ENCODE results near the gene GUK1.
"Not testable (repeated sequence)": the region's sequence is repeated elsewhere in the genome, so short reads cannot be mapped to it uniquely, and the experiment has no call there.

GUK1 gene

DNA sequence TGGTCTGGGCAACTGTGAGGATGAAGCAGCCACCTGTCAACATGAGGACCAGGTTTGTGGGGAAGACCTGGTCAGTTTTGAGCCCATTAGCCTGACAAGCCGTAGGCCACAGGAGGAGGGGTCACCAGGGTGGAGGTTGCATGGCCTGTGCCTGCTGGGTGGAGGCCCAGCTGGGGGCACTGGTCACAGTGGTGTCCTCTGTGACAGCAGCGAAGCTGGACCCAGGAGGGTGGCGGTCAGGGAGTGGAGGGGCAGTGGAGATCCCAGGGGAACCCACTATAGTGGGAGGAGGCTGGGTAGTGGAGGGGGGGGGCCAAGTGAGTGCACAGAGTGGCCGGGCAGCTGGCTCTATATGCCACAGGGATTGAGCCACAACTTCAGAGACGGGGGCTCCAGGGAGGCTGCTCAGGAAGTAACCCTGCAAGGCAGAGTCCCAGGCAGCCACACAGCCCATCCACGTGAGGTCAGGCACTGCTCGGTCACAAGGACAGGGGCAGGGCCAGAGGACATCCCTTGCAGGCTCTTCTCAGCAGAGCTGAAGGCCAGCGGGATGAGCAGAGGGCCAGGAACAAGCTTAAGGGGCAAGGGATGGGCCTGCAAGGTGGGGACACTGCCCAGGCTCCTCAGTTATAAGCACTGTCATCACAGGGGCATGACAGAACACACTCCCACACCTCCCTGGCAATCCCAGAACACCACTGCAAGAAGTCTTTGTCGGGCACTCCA lies 34.6 kb upstream of the GUK1 start:
- DNase-seq = no peak

DNA sequence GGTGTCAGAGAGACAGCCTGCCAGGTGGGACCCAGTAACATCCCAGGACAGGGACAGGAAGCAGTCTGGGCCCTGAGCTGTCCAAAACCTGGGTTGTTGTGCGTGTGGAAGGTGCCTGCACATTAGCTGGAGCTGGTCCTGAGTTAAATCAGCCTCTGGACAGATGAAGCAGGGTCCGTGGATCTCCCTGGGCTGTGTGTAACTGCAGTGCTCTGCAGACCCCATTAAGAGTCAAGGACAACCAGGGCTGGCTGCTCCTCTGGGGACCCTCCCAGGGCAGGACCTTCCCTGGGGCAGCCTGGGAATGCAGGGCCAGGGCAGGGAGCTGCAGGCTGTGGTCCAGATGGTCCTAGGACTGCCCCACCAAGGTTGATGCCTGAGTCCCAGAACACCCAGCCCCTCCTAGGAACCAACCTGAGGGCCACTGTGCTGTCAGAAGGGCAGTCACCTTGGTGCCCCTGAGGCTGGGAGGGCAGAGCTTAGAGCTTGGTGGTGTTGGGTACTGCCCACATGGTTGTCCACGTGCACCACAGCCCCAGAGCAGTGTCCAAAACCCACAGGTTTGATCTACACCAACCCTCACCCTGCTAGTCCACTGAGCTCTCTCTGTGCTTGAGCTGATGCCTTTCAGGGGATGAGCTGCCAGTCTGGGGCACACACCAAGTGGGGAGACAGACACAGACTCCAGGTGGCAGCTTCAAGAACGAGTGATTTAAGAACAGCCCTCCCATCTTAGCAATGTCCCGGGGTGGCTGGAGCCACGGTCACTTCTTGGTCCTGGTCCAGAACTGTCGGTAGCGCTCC lies 33.9 kb upstream of the GUK1 start:
- DNase-seq = no peak

DNA sequence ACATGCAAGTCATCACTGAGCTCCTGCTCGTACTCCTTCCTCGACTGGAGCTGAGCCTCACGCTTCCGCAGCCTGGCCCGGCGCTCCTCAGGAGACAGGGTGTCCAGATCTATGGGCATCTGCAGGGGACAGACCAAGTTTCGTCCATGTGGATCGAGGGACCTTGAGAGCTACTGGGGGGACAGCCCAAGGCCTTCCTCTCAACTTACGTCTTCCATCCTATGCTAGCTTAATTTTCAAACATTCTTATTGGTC lies 33.4 kb upstream of the GUK1 start:
- no peak for DNase-seq

DNA sequence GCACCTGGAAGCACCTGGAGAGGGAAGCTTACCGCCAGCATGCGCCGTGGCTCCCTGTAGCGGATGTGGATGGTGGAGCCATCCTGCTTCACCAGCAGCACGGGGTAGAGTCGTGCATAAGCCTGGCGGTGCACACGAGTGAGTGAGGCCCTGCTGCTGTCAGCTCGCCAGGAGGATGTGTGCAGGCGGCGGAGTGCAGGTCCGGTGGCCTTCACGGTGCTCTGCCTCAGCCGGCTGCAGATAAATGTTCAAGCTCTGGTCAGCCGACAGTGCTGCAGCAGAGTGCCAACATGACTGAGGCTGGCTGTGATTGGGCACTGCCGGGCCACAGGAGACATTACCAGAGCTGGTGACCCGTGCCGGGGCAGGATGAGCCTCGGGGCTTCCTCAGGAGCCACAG lies 32.4 kb upstream of the GUK1 start:
- DNase-seq = no peak

DNA sequence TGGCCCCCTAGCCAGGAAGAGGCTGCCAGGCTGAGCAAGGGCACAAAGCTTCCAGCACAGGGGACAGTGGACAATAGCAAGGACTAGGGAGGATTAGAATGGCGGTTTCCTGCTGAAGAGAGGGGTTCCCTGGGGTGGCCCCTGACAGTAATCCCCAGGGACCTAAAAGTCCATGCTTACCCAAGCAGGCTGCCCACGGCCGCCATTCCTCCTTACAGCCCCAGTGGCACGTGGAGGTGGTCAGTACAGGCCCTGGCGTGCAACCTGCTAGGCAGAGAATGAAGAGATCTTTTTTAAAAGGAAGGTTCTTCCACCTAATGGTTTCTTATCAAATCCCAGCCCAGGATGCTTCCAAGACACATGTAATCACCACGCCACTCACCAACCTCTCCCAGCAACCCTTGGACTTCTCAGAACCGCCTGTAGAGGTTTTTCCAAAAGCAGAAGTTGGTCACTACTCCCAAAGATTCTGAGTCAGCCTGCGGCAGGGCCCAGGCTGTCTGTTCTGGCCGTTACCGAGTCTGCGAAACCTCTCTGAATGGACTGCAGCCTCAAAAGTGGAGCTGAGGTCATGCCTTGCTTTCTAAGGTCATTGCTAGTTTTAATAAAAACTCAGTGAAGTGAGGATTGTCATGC lies 31.9 kb upstream of the GUK1 start:
- DNase-seq = no peak

DNA sequence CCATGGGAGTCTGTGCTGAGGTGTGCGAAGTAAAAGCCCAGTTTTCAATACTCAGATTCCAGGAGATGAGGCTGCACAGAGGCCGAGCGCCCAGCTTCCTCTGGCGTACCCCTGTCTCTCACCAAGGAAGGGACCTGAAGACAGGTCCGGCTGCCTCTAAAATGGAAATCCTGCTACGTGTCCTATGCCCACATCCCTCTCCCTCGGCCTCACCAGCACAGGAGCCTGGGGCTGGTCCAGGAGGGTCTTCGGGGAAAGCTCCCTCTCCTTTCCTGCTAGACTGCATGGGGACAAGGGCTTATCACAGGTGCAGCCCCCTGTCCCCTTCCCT lies 31.4 kb upstream of the GUK1 start:
- DNase-seq = no peak

DNA sequence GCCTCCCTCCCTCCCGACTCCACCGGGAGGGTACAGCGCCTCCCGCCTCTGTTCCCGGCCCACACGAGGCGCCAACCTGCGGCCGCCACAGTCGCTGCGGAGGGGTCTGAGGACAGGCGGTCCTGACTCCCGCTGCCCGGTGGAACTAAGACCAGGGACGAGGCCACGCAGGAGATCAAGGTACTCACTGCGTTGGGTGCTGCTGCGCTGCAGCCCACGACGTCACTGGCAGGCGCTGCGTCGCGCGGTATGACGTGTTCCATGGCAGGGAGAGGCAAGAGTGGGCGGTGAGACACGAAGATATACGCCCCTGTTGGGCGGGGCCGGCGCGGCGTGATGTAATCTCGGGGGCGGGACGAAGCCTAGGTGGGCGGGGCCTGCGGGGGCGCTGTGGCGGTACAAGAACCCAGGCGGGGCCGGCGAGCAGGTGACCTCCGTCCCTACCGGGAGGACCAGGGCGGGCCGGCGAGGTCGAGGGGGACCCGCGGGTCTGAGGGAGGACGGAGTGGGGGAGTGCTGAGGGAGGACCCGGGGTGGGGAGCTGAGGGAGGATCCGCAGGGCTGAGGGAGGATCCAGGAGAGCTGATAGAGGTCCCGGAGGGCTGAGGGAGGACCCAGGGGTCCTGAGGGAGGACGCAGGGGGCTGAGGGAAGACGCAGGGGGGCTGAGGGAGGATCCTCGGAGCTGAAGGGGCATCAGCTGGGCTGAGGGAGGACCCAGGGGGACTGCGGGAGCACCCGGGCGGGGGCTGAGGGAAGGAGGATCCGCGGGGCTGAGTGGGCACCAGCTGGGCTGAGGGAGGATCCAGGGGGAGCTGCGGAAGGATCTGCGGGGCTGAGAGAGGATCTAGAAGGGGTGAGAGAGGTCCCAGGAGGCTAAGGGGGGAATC lies 30.8 kb upstream of the GUK1 start, which contains the start of gene MRPL55:
MRPL55 (minus strand) TSS at position 227 of the 889 bp plus-strand sequence. CDS start 1,039 bp downstream, outside the sequence.
- DNase-seq = peak; percentile 62 to 91

DNA sequence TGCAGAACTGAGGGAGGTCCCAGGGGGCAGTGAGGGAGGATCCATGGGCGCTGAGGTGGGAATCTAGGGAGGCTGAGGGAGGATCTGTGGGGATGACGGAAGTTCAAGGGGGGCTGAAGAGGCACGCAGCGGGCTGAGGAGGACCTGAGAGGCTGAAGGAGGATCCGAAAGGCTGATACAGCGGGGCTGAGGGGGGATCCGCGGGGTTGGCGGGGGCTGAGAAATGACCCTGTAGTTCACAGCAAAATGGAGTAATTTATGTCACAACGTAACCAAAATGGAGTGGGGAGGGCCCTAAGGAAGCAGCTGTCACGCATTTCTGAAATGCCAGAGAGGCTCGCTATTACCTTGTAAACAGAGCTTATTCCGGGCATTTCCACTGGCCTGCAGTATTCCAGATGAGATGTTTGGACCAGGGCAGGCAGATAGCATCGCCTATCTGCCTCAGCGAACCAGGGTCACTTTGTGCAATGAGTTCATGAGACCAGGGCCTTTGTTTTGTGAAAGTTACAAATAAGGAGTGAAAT lies 30.1 kb upstream of the GUK1 start:
- DNase-seq = no peak

DNA sequence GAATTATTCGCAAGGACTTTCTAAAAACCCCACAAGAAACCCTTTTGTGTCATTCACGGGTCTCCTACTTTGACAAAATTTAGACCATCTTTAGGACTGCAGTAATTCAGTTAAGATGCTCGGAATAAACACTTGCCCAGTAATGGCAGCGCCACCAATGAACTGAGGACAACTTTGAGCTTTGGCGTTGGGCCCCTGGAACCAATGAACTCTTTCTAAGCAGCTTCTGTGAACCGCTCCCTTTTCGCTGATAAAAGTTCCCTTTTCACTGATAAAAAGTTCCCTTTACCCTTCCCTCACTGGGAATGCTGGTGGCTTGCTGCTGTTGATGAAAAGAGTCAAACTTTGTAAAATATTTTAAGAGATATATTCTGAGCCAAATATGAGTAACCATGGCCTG lies 29.5 kb upstream of the GUK1 start:
- DNase-seq = no peak

DNA sequence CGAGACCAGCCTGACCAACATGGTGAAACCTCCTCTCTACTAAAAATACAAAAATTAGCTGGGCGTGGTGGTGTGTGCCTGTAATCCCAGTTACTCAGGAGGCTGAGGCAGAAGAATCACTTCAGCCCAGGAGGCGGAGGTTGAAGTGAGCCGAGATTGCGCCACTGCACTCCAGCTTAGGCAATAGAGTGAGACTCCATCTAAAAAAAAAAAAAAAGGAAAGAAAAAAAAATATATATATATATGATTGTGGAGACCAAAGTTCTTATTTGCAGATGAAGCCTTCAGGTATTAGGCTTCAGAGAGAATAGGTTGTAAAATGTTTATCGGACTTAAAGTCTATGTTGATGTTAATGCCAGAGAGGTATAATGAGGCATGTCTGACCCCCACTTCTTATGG lies 28.8 kb upstream of the GUK1 start:
- DNase-seq = not testable (repeated sequence)

DNA sequence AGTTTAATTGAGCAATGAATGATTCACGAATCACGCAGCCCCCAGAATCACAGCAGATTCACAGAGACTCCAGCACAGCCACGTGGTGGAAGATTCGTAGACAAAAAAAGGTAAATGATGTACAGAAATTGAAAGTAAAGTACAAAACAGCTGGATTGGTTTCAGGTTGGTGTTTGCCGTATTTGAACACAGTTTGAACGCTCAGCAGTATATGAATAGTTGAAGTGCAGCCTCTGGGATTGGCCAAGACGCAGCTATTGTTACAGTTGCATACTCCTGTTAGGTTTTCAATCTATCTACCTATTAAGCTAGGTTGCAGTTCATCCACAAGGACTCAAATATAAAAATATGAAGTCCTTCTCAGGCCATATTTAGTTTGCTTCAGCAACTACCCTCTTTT lies 27.9 kb upstream of the GUK1 start:
- DNase-seq = no peak

DNA sequence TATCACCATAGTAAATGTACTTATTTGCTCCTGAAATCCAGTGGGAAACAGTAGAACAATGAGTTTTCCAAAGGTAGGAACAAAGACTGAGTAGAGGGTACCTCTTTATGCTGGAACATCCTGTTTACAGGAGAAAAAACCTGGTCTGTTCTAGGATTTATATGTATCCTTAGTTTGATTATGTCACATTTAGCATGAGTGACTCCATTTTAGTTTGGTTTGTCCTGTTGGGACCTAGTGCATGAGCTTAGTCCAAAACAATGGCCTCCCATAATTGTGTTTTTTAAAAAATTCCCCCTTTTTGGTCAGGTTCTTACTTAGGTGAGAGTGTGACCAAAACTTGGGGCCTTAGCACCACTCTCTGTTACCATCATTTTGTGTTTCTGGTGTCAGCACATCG lies 27.5 kb upstream of the GUK1 start:
- no peak for DNase-seq

DNA sequence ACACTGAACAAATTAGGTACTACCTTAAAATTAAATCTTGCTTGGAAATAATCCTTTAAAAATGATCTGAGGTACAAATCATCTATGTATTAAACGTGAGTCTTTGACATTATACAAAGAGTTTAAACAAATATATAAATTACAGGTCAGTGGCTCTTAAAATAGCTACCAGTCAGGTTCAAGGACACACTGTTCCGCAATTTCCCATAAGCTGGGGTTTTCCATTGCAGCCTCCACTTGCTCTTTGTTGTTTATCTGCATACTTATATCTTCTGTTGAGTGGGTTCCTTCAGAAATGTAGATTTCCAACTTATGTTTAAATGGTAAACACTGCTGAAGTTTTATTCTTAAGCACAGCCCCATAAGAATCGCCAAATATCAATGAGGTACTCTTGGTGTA lies 25.3 kb upstream of the GUK1 start:
- no peak for DNase-seq

DNA sequence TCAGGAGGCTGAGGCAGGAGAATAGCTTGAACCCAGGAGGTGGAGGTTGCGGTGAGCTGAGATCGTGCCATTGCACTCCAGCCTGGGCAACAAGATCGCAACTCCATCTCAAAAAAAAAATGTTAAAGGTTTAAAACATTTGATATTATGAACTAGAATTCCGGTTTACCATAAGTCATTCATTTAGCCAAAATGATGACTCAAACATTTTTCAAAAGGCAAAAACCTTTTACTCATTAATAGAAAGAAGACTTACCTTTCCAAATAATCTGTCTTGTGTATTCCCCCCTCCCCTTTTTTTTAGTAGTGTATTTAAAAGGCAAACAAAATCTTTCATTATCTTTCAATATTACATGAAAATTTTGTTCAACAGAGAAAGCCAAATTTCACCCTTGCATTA lies 22.7 kb upstream of the GUK1 start:
- DNase-seq = no peak

DNA sequence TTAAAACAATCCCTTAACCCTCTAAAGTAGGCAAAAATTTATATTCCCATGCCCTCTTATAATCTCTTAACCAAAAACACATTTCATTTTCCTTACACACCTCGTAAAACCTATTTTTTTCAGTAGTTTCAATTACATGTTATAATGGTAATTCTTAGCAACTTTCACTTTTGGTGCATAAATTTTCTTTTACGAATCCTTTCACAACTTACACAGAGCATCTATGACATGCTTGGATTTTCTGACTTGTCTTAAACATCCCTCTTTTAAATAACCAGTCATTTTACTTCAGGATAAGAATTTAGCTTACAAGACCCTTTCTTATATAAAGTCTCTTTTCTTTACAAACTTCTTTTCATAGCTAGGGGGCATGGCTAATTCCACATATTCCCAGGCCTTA lies 22.0 kb upstream of the GUK1 start:
- DNase-seq = no peak

DNA sequence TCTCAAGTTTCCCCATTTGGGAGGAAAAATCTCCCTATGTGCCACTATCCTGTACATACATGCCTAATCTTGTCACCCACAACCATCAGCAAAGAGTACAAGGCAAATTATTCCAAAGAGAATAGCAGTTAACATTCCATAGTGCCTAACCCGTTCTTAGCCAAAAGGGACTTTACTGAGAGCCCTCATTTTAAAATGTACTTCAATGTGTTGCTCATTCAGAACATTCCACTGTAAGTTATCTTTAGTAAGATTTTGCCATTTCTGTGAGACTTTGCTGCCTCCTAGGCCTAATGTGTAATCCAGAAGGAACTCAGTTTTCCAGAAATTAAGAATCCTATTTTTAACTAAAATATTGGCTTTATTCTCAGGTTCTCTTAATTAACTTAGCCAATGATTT lies 19.7 kb upstream of the GUK1 start:
- DNase-seq = no peak

DNA sequence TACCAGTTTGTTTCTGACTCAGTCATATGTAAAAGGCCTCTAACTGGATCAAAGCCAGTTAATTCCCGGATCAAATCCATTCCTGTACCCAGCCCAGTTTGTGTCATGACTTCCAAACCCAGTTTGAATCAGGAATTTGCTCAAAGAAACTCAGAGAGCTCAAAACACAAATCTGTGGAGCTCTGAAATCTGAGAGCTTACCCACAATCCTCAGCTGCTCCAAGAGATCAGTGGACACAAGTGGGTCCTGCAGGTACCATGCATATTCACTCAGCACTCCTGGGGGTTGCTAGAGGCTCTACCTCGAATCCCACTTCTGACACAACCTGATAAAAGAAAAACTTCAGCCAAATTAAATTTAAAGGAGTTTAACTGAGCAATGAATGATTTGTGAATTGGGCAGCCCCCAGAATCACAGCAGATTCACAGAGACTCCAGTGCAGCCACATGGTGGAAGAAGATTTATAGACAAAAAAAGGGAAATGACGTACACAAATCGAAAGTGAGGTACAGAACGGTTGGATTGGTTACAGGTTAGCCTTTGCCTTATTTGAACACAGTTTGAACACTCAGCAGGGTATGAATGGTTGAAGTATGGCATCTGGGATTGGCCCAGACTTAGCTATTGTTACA lies 19.1 kb upstream of the GUK1 start:
- DNase-seq = no peak

DNA sequence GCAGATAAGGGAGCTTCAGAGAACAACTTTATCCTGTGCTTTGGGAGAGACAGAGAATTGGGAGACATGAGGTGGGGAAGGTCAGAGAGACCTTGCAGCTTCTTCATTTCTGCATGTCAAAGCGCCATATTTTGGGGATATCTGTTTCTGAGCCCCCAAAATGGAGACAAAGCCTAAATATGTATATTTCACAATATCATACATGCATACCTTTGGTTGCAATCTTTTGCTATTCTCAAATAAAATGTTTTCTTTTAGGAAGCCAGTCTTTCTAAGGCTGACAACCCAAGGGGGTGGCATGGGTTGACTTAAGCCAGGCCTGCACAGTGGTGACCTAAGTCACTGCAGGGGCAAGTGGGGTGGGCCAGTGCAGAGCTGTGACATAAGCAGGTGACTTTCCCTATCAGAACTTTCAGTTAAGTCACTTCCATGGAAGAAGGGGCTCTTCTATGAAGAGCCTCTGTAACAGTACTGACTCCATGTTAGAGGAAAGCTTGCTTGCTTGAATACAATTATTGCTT lies 17.1 kb upstream of the GUK1 start:
- DNase-seq = no peak

DNA sequence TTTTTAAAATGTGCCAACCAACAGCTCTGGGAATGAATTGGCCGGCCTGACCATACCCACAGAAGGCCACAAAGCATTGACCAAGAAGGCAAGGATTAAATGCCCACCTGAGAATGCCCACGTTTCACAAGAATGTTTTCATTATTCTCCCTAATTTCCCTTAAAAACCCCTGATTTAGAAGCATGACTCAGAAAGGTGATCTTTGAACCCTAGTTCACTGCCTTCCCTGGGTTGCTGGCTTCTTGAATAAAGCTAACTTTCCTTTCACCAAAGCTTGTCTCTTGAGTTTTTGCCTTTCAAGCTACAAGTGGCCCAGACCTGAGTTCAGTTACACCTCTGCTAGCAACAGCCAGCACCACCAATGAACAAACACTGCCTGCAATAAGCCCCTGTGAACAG lies 16.6 kb upstream of the GUK1 start:
- DNase-seq = no peak

DNA sequence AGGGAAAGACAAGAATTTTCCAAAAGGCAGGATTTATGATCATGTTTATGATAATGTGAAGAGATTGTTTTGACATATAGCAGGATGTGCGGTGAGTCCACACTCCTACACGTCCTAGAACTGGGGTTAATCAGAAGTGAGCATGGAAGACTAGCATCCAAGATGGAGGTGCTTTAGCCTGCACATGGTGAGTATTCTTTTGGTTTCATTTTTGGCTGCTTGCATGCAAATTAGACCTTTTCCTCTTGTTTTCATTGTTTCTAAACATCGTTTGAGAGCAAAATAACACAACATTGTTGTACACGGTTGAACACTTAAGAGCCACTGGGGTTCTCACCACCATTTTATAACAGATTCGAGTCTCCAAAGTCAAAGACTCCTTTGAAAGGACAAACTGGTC lies 14.9 kb upstream of the GUK1 start:
- DNase-seq = no peak

DNA sequence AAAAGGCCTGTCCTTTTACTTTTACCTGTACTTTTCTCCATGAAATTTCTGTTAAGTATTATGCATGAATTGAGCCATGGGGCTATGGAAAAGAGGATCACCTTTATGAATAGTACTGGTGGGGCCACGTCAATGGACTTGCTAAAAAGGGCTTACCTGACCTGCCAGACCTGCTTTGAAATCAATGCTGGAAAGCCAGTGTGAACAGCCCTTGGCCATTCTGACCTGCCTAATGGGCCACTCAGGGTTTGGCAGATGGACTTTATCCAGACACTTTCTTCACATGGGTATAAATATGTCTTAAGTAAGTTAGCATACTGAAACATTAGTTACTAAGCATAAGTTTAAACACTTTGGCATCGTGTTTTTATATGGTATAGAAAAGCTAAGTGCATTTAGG lies 8.3 kb upstream of the GUK1 start:
- no peak for DNase-seq

DNA sequence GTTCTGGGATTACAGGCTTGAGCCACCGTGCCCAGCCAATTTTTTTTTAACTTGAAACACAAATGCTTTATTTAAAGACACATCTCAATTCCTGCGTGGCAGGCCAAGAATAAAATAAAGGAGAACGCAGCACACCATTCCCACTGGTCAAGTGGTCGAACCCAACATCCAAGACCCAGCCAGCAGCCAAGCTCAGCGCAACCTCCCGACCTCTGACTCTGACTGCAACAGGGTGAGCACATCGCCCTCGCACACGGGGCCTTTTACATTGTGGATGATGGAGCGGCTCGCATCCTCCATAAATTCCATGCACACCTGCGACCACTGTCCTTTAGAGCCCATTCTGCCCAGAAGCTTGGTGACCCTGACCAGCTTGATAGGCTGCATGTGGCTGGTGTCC lies 5.5 kb upstream of the GUK1 start:
- no peak for DNase-seq

DNA sequence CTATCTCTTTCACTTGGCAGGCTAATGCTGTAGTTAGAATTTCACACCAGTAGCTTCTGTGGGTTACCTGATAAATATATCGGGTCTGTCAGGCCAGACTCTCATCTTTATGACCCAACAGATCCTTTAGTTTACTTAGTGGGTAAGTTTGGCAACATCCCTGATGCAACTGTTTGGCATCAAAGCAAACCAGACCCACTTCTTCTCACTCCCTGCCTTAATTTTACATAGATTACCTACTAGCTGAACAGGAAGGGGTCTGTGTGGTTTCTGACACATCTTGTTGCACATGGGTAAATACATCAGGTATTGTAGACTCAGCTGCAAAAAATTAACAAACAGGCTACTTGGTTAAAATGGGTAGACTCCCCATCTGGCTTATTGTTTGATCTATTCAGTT lies 3.2 kb upstream of the GUK1 start:
- no peak for DNase-seq
